Measurements from ENCODE around the gene POLE2. TPM values are rescaled to one million over a fixed set of nuclear protein-coding genes. Genes with fewer than 3 reads are reported as not detected.
"Not testable (repeated sequence)": the region's sequence is repeated elsewhere in the genome, so short reads cannot be mapped to it uniquely, and the experiment has no call there.

Gene POLE2, protein sequence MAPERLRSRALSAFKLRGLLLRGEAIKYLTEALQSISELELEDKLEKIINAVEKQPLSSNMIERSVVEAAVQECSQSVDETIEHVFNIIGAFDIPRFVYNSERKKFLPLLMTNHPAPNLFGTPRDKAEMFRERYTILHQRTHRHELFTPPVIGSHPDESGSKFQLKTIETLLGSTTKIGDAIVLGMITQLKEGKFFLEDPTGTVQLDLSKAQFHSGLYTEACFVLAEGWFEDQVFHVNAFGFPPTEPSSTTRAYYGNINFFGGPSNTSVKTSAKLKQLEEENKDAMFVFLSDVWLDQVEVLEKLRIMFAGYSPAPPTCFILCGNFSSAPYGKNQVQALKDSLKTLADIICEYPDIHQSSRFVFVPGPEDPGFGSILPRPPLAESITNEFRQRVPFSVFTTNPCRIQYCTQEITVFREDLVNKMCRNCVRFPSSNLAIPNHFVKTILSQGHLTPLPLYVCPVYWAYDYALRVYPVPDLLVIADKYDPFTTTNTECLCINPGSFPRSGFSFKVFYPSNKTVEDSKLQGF
- total RNA-seq = 1 to 10 TPM; 2.5 to 7.8 TPM
- long read RNA-seq, partial matches to known transcripts = 0 of 1 reads
- long read RNA-seq, other reads (novel, unspliced or antisense) = 0 of 1 reads

DNA sequence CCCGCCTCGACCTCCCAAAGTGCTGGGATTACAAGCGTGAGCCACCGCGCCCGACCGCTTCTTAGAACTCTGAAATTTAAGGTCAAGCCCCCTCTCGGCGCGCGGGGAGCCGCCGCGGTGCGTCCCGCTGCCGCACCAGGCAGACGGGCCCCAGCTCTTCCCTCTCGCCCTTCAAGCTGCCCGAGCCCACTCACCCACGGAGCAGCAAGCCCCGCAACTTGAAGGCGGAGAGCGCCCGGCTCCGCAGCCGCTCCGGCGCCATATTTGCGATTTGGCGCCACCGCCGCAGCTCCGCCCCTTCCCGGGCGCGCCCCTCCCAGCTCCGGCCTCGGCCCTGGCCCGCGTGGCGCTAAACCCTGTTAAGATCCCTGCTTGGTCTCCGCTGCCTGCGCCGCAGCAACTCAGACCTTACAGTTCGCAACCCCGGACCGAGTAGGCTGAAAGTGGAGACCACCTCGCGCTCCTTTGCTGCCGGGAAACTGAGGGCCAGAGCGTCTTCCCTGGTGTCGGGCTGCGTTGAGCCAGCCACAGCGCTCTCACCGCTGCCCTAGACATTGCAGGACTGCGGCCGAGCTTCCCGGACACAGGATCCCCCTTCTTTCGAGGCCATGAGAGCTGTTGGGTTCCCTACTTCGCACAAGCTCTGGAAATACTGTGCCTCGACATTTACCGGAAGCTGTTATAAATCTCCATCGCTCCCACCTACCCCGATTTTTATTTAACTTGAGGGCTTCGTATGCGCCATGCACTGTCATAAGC, at the start of gene POLE2:
Gene POLE2 (minus strand): TSS at position 273 of the 759 bp plus-strand sequence. CDS start 11 bp downstream, at position 262.
- intact Hi-C loops (cut with DNase I, micrococcal nuclease) = no loop called here
- DNase-seq (peak; percentile 61 to 82), ATAC-seq (peak; percentile 87)

DNA sequence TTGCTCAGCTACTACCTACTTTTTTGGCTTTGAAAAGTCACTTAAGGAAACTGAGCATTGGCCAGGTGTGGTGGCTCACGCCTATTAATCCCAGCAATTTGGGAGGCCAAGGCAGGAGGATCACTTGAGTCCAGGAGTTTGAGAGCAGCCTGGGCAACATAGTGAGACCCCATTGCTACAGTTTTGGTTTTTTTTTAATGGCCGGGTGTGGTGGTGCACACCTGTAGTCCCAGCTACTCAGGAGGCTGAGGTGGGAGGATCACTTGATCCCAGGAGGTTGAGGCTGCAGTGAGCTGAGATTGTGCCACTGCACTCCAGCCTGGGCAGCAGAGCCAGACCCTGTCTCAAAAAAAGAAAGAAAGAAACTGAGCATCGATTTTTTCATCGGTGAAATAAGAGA, 47.7 kb upstream of the POLE2 start:
- intact Hi-C loops (cut with DNase I, micrococcal nuclease); ATAC-seq; DNase-seq: not testable (repeated sequence)

DNA sequence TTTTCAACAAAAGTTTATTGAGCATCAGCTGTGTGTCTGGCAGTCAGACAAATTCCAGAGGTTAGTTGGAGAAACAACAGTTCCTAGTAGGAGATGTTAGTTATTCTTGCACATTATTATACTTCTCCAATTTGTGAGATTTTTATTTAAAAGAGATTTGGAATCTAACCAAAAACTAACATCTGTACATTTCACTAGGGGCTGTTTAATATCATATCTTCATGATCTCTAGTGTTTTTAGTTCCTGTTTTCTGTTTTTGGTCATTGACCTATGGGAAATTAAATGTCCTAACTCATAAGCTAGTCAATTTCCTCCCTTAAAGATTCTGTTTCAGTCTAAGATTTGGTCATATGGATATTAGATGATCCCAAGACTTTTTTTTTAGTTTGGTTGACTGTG, 45.8 kb upstream of the POLE2 start:
- ATAC-seq (no peak), DNase-seq (no peak)
- intact Hi-C loops (cut with DNase I, micrococcal nuclease) = no loop called here

DNA sequence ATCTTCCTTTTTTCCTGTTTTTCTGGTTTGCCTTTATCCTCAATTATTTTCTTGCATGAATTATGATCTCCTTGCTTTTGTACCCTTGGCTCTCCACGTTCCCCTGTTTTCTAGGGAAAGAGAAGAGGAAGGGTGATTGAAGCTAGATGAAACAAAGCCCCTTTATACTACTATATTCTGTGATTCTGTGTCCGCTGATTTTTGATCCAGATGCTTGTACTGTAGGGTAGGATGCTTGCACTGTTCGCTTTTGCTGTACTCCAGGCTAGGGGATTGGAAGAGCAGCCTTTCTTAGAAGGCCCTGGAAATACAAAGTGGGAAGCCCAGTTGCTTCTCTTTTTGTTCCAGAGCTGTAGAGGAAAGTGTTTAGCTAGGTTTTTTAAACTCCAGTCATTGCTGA, 44.9 kb upstream of the POLE2 start:
- DNase-seq (no peak), ATAC-seq (no peak)
- intact Hi-C loops (cut with DNase I, micrococcal nuclease) = no loop called here

DNA sequence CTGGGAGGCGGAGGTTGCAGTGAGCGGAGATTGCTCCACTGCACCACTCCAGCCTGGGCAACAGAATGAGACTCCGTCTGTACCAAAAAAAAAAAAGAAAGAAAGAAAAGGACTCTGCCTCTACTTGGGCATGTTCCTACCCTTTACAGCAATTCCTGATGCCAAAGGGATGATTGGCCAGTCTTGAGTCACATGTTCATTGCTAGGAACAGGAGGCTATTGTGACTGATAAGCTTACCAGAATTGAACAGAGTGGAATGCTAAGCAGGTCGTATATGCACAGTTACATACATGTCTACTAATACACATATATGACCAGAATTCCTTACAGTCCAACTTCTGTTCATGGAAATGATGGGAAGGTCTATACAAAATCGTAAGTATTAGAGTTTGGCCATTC, 39.2 kb upstream of the POLE2 start:
- intact Hi-C loops (cut with DNase I, micrococcal nuclease) = no loop called here
- ATAC-seq = no peak
- DNase-seq = no peak

DNA sequence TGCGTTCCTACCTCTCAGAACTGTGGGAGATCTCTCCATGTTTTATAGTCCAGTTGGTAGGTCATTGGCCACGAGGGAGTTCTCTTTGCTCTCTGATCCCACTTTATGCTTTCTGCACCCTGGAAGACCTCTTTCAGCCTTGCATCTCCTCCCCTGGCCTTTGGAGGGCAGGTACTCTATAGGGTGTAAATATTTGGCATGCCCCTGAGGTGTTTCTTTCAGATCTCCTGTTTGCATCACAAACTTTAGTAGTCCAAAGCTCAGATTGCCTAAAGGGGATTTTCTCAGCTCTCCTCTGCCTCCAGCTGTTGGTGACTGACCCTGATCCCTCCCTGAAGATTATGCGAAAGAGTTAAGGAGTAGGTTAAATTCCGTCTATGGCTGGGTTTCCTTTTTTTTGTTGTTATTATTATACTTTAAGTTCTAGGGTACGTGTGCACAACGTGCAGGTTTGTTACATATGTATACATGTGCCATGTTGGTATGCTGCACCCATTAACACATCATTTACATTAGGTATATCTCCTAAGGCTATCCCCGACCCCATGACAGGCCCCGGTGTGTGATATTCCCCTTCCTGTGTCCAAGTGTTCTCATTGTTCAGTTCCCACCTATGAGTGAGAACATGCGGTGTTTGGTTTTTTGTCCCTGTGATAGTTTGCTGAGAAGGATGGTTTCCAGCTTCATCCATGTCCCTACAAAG, 33.9 kb upstream of the POLE2 start:
- DNase-seq; intact Hi-C loops (cut with DNase I, micrococcal nuclease); ATAC-seq: not testable (repeated sequence)

DNA sequence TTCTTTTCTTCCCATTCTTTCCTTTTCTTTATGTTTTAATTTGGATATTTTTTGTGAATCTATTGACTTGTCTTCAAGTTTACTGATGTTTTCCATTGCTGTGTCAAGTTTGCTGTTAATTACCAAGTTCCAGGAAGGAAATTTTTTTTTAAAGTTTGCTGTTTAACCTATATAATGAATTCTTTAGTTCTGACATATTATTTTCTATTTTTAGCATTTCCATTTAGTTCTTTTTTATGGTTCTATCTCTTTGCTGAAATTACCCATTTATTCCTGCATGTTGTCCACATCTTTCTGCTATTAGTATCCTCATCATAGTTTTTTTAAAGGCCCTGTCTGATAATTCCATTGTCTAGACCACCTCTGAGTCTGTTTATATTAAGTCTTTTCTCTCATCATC, 32.7 kb upstream of the POLE2 start:
- ATAC-seq (no peak), DNase-seq (no peak)
- intact Hi-C loops (cut with DNase I, micrococcal nuclease) = no loop called here

DNA sequence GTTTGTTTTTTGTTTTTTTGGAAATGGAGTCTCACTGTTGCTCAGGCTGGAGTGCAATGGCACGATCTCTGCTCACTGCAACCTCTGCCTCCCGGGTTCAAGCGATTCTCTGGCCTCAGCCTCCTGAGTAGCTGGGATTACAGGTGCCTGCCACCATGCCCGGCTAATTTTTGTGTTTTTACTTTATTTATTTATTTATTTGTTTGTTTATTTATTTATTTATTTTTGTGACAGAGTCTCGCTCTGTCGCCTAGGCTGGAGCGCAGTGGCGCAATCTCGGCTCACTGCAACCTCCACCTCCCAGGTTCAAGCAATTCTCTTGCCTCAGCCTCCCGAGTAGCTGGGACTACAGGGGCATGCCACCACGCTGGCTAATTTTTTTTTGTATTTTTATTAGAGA, 23.0 kb upstream of the POLE2 start:
- DNase-seq; ATAC-seq; intact Hi-C loops (cut with DNase I, micrococcal nuclease): not testable (repeated sequence)

DNA sequence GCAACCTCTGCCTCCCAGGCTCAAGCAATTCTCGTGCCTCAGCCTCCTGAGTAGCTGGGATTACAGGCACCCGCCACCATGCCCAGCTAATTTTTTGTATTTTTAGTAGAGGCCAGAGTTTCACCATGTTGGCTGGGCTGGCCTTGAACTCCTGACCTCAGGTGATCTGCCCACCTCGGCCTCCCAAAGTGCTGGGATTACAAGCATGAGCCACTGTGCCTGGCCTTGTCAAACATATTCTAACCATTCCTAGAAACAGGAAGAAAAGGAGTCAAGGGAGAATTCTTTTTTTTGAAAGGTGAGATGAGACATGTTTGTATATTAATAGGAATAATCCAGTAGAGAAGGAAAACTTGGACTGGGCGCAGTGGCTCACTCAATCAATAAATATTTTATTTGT, 16.5 kb upstream of the POLE2 start:
- ATAC-seq = not testable (repeated sequence)

DNA sequence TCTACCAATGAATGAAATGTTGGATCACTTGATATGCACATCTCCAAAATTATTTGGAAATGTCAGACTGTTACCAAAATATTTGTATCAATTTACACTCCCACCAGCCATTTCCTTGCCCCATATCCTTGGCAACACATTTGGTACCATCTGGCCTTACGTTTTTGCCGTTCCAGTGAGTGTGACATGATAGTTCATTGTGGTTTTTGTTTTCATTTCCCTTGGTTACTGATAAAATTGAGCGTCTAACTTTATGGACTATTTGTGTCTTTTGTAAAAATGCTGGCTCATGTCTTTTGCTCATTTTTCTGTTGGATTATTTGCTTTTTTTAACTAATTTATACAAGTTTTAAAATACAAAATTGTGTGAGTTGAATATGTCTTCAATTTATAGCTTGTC, 16.0 kb upstream of the POLE2 start:
- intact Hi-C loops (cut with DNase I, micrococcal nuclease) = no loop called here

More for the DNA sequence above, 16.5 kb upstream of the POLE2 start:
- DNase-seq; intact Hi-C loops (cut with DNase I, micrococcal nuclease): not testable (repeated sequence)

DNA sequence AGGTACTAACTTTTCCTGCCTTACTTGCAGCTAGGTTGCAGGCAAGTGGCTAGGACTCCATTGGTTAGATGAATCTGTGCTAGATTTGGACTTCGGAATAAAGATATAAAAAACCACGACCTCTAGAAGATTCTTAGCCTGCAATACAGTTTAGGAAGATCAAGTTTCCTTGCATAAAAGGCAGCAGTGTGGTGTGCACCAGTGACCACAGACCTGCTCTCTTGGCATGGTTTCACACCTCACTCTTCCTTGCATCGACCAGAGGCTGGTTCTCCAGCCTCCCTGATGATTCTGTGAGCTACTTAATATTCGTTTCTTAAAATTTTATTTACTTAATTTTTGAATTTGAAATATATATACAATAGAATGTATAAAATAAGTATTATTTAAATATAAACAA, 14.7 kb upstream of the POLE2 start:
- ATAC-seq (no peak), DNase-seq (no peak)
- intact Hi-C loops (cut with DNase I, micrococcal nuclease) = no loop called here

More for the DNA sequence above, 16.0 kb upstream of the POLE2 start:
- DNase-seq (no peak), ATAC-seq (no peak)

DNA sequence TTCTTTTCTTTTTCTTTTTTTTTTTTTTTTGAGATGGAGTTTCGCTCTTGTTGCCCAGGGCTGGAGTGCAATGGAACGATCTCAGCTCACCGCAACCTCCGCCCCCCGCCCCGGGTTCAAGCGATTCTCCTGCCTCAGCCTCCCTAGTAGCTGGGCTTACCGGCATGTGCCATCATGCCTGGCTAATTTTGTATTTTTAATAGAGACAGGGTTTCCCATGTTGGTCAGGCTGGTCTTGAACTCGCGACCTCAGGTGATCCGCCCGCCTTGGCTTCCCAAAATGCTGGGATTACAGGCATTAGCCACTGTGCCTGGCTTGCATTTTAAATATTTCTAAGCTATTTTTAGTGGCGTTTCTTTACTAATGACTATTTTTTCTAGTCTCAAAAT, 5.7 kb upstream of the POLE2 start:
- intact Hi-C loops (cut with DNase I, micrococcal nuclease) = loop anchor here (10.0 kb wide), 1 partner anchor 59 kb away; the partner anchor contains the start of gene DNAAF2 (in 2 of the 2)
- peak in 1 of 2 donors; percentile 24 for DNase-seq
- not testable (repeated sequence) for ATAC-seq

DNA sequence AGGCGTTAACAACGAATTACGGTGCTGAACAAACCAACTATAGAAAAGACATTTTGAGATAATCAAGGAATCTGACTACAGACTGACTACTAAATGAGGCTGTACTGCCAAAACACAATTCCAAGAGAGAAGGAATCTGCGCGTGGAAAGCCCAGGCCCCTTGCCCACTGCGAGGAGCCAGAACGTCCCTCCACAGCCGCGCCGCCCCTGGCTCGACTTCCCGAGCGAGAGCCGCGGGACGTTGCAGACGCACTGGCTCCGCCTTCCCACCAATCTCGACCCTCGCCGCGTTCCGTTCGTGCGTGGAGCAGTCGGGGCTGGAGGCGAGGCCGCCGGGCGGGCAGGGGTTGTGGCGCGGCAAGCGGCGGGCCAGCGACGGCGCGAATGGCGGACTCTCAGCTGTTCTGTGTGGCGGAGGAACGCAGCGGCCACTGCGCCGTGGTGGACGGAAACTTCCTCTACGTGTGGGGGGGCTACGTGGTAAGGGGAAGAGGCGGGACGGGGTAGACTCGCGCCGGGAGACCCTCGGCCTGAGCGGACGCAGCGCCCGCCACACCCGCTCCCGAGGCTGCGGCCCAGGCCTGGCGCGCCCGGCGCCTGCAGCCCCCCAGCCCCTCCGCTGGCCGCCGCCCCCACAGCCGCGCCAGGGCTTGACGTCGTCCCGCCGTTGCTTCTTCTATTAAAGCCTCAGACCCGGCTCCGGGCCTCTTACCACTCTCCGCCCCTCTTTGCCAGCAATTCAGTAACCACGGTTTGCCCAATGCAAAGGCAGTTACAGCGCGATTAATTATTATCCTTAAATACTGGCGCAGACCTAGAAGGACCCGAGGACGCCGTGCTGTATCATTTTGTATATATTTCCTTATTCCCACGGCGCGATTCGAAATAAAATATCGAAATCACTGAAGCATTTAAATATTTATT, 5.1 kb upstream of the POLE2 start, which contains the start of gene KLHDC1:
Gene KLHDC1 (plus strand): TSS at position 310 of the 924 bp plus-strand sequence. CDS start 75 bp downstream, at position 385.
- peak; percentile 76 for ATAC-seq
- intact Hi-C loops (cut with DNase I, micrococcal nuclease) = loop anchor here (10.0 kb wide), 1 partner anchor 58 kb away; the partner anchor contains the start of gene DNAAF2 (in 2 of the 2)

DNA sequence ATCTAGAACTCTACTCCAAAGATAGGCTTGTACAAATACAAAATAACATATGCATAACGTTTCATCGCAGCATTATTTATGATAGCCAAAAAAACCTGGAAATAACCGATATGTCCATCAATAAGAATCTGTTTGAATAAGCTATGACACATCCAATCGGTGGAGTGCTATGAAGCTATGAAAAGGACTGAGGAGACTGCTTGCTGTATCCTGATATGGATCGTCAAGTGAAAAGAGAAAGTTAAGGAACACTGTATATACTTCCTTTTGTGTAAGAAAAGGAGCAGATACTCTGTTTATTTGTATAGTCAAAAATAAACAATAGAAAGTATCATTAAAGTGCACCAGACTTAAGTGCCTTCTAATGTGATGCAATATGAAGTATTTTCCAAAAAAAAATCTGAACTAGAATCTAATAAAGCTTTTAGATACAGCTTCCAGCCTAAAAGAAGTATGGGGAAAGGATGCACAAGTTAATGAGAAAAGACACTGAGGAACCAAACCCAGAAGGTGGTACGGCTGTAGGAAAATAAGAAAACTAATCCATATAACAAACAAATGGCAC, 4.3 kb upstream of the POLE2 start:
- ATAC-seq = no peak
- intact Hi-C loops (cut with DNase I, micrococcal nuclease) = loop anchor here (10.0 kb wide), 1 partner anchor 57 kb away; the partner anchor contains the start of gene DNAAF2 (in 2 of the 2)
- DNase-seq = no peak

More for the DNA sequence above, 5.1 kb upstream of the POLE2 start, which contains the start of gene KLHDC1:
- DNase-seq = peak; percentile 82 to 88

DNA sequence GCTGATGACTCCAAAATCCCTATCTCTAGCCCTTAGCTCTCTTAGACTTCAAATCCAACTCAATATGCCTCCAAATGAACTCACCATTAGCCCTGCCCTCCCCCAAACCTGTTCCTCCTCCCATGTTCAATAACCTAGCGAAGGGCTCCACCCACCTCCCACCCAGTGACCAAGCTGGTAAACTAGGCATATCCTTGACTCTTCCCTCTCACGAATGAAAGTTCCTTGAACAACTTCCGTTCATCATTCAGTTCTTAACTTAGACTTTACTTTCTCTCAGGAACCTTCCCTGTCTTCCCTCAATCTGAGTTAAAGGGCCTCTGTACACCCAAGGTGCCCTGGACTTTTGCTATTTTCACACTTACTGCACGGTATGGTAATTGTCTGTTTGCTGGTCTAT, 3.0 kb upstream of the POLE2 start:
- intact Hi-C loops (cut with DNase I, micrococcal nuclease) = loop anchor here (10.0 kb wide), 1 partner anchor 56 kb away; the partner anchor contains the start of gene DNAAF2 (in 2 of the 2)
- DNase-seq = no peak
- ATAC-seq = no peak

DNA sequence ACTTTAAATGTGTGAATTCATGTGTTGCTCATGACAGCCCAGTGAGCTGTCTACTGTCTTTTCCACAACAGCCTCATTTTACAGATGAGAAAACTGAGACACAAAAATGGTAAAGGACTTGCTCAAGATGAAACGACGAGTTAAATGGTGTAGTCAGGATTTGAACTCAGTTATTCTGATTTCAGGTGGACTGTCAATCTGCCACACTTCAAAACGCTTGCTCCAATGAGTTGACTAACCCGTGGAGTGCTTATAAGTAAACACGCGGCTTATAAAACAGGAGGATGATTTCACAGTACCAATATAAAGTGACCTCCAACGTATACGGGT, 652 bp upstream of the POLE2 start:
- DNase-seq (no peak), ATAC-seq (no peak)
- intact Hi-C loops (cut with DNase I, micrococcal nuclease) = no loop called here

DNA sequence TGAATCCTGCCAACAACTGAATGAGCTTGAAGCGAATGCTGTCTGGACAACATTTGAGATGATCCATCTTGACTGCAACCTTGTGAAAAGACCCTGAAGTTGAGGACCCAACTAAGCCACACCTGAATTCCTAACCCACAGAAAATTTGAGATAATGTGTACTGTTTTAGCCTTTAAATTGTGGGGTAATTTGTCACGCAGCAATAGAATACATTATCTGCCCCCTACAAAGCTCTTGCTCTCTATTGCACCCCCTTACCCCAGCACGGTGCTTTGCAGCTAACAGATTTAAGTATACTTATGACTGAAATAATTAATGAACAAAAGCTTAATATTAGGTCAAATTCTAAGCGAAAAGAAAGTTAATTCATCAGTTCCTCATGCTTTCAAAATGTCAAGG, 1.6 kb downstream of the POLE2 start:
- ATAC-seq (no peak), DNase-seq (no peak)
- intact Hi-C loops (cut with DNase I, micrococcal nuclease) = no loop called here

Data from left colon (tissue), 2 donors.